KOPT-K1 (cell line): ENCODE results near the gene DOCK4.

Experiments used
- H3K27ac ChIP-seq: fragments of 200-600 bp; sonication (generic); 2 replicates; pipeline ENCODE4 v1.5.1; 2016; ENCODE audit warnings: antibody characterized with exemption, mild to moderate bottlenecking, low read depth, low read length; ENCODE audit not compliant: poor library complexity, severe bottlenecking
- H3K36me3 ChIP-seq: fragments of 200-600 bp; sonication (generic); 2 replicates; pipeline ENCODE4 v1.5.1; 2017; ENCODE audit warnings: antibody characterized with exemption, mild to moderate bottlenecking, low read length, moderate library complexity; ENCODE audit not compliant: insufficient read depth
- H3K9me3 ChIP-seq: fragments of 200-600 bp; sonication (generic); 2 replicates; pipeline ENCODE4 v1.5.1; 2017; ENCODE audit warnings: antibody characterized with exemption, low read length, mild to moderate bottlenecking; ENCODE audit not compliant: insufficient read depth, poor library complexity, severe bottlenecking

The DOCK4 gene

DNA sequence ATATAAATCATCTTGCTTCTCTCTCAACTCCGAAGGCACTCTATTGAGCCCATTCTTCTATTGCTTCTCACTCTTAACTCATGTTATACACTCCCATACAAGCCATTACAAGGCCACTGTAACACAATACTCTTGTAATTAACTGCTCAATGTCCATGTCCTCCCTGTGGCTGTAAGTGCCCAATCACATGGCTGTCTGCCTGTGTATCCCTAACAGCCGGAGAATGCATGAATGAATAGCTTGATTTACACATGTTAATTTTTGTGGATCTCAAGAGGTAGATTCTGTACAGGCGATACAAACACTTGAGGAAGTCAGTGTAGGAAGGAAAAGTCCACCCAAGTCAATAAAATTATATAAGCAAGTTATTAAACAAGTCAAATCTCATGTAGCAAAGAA lies 215.6 kb downstream of the DOCK4 start:
- H3K9me3 ChIP-seq, result no peaks in the 10 kb centered on the region
- no peak overlapping the region for H3K27ac ChIP-seq
- no peaks in the 10 kb centered on the region for H3K36me3 ChIP-seq

DNA sequence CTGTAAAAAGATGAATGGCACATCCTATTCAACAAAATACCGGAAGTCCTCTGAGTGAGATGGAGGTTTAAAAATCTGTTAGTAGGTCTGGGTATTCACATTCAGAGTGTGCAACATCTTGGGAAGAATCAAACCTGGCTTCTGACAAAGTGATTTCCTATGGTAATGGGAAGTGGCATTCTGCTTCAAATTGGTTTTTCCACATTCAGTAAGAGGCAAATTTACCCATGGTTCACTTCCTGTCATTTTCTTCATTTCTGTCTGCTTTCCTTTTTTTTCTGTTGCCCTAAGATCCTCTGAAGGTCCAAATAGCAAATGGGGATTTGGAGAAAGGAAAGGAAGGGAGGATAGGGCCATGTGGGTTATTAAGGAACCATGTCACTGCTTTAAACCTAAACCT lies 218.3 kb downstream of the DOCK4 start:
- Histone ChIP-seq H3K36me3 (no peaks in the 10 kb centered on the region), H3K27ac (no peak overlapping the region), H3K9me3 (no peaks in the 10 kb centered on the region)

DNA sequence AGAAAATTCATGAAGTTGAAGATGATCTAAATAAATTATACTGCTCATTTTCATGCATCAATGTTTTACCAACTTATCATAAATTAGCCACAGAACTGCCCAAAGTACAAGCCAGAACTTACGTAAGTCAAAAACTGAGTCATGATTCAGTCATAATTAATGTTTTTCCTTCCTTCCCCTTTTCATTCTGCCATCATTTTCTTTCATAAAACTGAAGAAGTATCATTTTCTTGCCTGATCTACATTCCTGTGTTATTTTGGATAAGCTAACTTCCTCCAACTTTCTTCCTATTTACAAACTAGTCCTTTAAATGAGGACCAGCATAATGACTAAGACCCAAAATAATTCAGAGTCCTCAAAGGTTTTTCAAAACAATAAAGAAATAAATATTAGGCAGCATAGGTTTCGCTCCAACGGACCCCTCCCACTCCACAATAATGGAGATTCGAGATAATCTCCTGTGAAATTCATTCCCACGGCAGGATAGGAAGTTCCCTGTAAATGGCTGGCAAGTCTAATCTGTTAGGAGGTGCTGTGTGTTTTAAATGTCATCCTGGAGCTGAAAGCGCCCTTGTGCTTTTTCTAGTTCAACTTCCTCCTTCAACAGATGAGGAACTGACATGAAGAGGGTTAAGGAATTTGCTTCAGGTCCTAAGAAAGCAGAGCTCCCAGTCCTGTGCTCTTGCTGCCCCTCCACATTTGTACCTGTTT lies 218.9 kb downstream of the DOCK4 start:
- H3K9me3 ChIP-seq, result no peaks in the 10 kb centered on the region
- no peak overlapping the region for H3K27ac ChIP-seq
- H3K36me3 ChIP-seq, result no peaks in the 10 kb centered on the region

DNA sequence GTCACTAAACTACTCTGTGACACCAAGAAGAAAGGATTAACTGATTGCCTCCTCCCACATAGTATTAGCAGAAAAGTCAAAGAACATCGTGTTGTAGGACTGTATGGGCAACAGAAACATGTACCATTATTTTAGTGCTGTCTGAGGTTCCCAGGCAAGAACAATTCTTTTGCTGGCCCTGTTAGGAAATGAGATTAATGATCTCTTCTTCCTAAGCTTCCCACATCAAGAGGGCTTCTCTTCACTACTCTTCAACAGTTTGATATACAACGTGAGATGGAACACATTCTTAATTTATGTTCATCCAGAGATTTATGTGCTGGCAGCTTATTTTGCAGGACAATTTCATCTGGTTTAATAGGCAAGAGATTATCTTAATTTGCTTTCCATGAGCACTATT lies 219.6 kb downstream of the DOCK4 start:
- no peaks in the 10 kb centered on the region for H3K9me3 ChIP-seq
- no peaks in the 10 kb centered on the region for H3K36me3 ChIP-seq

DNA sequence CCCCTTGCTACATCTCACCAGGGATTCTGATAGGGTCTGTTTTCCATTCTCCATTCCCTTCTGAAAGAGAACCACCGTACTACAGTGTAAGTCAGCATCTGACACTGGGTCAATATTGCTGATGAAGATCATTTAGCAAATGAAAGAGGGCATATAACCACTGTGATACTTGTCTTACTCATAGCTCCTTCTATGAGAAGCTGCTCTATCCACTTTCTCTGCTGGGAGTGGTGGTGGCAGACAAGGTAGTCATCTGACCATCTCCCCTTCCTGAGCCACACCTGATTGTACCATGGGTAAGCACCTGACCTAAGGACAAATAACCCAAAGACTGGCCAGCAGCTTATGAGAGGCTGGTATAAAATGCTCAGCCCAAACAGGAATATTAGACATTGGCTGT lies 220.4 kb downstream of the DOCK4 start:
- H3K27ac ChIP-seq, result no peak overlapping the region
- H3K9me3 ChIP-seq, result no peaks in the 10 kb centered on the region
- H3K36me3 ChIP-seq, result no peaks in the 10 kb centered on the region

More for the DNA sequence above, 219.6 kb downstream of the DOCK4 start:
- H3K27ac ChIP-seq, result no peak overlapping the region

DNA sequence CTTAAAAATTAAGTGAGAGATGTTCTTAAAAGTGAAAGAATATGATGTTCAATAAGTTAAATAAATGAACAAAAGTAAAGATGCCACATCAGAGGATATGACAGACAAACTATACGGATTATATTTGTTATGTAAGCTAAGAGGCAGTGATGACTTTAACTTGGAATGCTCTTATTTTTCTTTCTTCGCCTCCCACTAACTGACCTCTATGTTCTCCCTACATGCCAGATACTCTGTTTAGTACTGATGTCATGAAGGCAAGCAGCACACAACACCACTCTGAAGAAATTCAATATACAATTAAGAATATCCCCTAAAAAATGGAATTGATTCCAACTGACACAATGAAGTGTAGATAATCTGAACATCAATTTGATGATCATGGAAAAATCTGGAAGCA lies 223.4 kb downstream of the DOCK4 start:
- Histone ChIP-seq H3K9me3 (no peaks in the 10 kb centered on the region), H3K36me3 (no peaks in the 10 kb centered on the region), H3K27ac (no peak overlapping the region)

DNA sequence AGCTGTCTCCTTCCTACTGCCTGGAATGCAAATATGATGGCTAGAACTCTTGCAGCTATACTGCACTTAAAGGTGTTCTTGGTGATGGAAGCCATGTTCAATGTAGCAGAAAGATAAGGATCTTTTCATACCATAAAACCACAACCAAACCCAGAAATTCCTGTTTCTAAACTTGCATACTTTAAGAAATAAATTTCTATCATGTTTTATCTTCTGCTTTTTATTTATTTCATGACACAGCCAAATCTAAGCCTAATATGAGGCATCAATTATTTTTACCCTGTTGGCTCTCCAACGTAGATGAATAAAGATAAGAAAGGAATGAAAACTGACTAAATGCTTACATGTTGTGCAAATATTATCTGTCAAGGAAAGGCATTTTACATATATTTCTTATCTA lies 224.1 kb downstream of the DOCK4 start:
- H3K9me3 ChIP-seq, result no peaks in the 10 kb centered on the region
- no peaks in the 10 kb centered on the region for H3K36me3 ChIP-seq
- H3K27ac ChIP-seq, result no peak overlapping the region

DNA sequence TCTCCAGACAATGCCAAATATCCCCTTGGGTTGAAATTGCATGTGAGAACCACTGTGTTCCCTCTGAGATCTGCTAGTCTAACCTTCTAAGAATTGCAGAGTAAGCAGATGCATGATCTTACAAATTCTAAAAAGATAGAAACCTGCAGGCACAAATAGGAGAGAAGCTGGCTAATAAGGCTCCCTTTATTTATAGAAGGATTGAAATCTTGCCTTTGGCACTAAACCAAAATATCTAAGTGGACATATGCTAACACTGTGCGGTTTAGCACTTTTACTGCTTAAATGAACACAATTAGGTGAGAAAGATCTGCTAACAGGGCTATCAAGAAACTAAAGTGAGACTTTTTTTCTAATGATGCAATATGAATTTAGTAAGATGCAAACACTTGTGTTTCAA lies 225.5 kb downstream of the DOCK4 start:
- H3K9me3 ChIP-seq, result no peaks in the 10 kb centered on the region
- no peaks in the 10 kb centered on the region for H3K36me3 ChIP-seq
- no peak overlapping the region for H3K27ac ChIP-seq

DNA sequence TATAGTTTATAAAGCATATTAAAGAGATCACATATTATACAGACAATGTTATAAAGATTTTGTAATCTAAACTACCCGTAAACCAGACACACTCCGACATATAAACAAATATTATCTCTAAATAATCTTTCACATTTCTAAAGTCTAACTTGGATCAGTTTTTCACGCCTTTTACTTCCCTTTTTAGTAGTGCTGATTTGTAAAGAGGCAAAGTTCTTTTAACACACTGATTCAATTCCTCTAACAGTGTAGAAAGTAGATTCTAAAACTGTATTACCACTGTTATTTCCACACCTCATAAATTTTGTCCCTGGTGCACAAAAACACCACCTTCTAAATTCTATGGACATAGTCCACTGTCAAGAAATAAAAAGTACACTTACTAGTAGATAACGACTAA lies 230.9 kb downstream of the DOCK4 start:
- Histone ChIP-seq H3K27ac (no peak overlapping the region), H3K36me3 (no peaks in the 10 kb centered on the region)

DNA sequence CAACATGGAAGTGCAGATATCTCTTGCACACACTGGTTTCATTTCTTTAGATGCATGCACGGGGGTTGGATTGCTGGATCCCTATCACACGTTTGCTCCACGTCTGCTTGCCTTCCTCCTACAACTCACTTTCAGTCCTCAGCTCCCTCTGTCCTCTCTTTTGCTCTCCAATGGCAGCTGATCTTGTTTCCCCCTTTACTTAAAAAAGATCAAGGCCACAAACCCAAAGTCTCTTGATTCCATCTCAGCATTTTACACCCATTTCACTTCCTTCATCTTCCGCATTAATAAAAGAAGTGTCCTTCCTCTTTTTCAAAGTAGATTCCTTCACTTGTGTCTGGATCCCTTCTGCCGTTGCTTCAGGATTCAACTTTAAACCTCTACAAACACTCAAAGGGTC lies 245.2 kb downstream of the DOCK4 start:
- H3K9me3 ChIP-seq, result no peaks in the 10 kb centered on the region
- no peak overlapping the region for H3K27ac ChIP-seq

More for the DNA sequence above, 230.9 kb downstream of the DOCK4 start:
- H3K9me3 ChIP-seq, result no peaks in the 10 kb centered on the region

DNA sequence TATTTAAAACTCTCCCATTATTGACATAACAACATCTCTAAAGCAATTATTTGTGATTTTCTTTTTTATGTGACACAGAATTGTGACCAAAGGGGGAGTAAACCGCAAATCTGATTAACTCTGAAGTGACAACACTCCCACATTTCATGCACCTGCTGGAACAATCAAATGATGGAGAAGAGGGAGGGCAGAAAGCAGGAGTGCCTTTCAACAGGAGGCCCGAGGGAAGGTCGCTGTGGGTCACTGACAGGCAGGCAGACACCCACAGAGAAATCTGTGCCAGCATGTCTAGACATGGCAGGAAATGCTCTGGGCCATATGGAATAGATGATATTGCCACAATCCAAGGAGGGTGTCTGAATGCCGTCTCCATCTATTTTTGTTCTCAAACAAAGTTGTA lies 247.3 kb downstream of the DOCK4 start:
- no peaks in the 10 kb centered on the region for H3K9me3 ChIP-seq
- H3K36me3 ChIP-seq, result no peaks in the 10 kb centered on the region
- no peak overlapping the region for H3K27ac ChIP-seq

More for the DNA sequence above, 245.2 kb downstream of the DOCK4 start:
- no peaks in the 10 kb centered on the region for H3K36me3 ChIP-seq

DNA sequence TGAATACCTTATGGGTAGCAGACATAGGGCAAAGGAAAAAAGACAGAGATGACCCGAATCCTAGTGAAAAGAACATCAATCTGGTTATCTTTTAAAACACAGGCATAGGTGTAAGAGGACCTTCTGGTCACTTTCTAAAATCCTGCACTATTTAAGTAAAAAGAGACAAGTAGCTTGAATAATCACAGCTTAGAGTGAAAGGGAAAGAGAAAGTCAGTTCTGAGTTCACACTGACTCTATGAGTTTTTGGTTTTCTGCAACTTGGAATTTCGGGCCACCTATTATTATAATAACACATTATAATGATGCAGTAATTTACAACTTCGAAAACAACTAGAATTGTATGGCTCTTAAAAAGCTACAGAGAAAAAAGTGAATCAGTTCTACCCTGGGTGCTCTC lies 247.8 kb downstream of the DOCK4 start:
- Histone ChIP-seq H3K36me3 (no peaks in the 10 kb centered on the region), H3K9me3 (no peaks in the 10 kb centered on the region), H3K27ac (no peak overlapping the region)

DNA sequence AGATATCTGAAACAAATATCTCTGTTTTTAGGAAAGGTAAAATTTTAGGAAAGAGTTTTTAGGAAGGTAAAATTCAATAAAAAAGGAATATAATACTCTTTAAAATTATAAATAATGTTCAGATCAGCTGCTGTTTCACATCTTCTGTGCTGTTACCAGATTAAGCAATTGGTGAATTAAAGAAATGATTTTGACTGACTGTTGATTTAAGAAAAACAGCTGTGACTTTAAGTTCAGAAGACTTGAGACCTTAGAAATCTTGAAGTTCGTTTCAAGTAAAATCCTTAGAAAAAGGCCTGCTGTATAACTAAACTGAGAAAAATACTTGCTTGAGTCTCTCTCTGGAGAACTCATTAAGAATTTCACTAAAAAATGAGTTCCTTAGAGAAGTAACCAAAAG lies 250.6 kb downstream of the DOCK4 start:
- no peaks in the 10 kb centered on the region for H3K36me3 ChIP-seq
- H3K9me3 ChIP-seq, result no peaks in the 10 kb centered on the region
- H3K27ac ChIP-seq, result no peak overlapping the region

DNA sequence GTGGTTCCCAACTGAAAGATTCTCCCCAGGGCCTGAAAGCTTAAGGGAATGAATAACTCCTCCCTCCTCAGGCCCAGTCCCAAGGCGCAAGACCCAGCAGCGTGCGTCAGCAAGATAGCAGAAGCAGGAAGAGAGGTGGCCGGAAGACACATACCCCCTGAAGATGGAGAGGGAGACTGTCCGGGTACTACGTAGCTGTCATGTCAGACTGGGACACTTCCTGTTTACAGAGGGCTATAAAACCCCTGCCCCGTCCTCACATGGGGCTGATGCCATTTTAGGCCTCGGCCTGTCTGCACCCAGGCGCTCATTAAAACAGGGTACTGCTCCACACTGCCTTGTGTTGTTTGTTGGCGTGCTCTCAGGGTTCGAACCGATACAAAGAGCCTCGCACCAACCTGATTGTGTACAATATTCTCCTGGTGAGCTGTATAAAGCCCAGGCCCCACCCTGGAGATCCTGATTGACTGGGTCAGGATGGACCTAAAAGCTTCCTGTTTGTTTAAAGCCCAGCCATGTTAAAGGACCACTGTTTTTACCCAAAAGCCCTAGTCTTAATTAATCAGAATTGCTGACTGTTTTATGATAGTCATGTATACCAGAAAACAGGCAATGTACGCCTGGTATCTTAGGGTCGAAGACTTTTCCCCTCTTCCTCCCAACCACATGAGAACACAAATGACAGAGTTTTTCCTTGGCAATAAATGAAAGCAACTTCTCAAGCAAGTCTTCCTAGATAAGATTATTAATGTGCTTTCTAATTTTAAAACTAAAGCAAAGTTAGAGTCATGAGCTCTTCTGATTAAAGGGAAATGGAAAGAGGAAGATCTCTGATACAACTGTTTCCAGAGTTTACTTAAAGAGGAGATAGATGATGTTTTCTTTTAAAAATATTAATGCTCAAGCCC lies 251.5 kb downstream of the DOCK4 start:
- no peaks in the 10 kb centered on the region for H3K9me3 ChIP-seq
- H3K36me3 ChIP-seq, result no peaks in the 10 kb centered on the region
- no peak overlapping the region for H3K27ac ChIP-seq

DNA sequence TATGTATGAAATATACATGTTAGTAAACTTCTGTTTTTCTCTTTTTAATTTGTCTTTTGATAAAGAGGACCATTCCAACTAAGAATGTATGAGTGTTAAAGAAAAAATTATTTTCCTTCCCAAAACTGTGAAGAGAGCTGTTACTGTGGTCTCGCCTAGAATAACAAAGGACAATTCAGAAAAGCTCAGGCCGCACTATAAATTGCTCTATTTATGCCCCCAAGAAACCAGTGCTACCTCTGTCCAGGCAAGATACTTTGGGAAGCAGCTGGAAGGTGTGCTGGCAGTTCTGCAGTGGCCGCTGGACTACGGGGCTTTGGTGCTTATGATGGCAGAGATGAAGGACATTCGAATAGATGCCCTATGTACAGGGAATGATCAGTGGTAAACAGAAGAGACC lies 252.1 kb downstream of the DOCK4 start:
- H3K27ac ChIP-seq, result no peak overlapping the region
- H3K9me3 ChIP-seq, result no peaks in the 10 kb centered on the region

DNA sequence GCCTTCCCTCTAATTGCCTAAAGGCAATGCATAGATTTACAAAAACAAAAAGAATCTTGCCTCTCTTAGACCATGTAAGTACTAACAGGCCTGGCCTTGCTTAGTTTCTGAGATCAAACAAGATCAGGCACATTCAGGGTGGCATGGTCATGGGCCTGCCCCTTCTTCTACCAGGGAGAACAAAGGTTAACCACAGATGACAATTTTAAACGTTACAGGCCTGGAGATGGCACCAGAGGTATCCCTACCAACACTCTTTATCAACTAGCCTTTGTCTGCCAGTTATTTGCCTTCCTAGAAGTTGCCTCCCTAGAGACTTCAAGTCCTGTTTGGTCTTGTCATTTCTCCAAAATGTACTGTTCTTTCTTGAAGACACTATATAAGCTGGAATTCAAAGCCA lies 252.6 kb downstream of the DOCK4 start:
- no peaks in the 10 kb centered on the region for H3K36me3 ChIP-seq
- H3K27ac ChIP-seq, result no peak overlapping the region
- H3K9me3 ChIP-seq, result no peaks in the 10 kb centered on the region

More for the DNA sequence above, 252.1 kb downstream of the DOCK4 start:
- H3K36me3 ChIP-seq, result no peaks in the 10 kb centered on the region
